Tibial nerve (tissue), 4 donors: ENCODE measurements around the gene DCDC2C. TPM values are rescaled to one million over a fixed set of nuclear protein-coding genes. Genes with fewer than 3 reads are reported as not detected.

Experiments used
- DNase-seq, 2 donors: peaks; one replicate each; pipeline ENCODE4 v3.0.0-alpha.2; 2019; ENCODE audit warnings: low spot score in 2 of 2
- H3K27ac ChIP-seq, 4 donors: fragments of 200-600 bp; sonication (generic) in 3 of 4; one replicate each; pipeline ENCODE4 v1.5.1; 2017 to 2019; ENCODE audit warnings: mild to moderate bottlenecking in 1 of 4
- H3K27me3 ChIP-seq, 2 donors: fragments of 200-600 bp; sonication (generic) in 1 of 2; one replicate each; pipeline versions ENCODE4 v1.5.1 to v1.6.0; 2017 to 2019
- H3K36me3 ChIP-seq, 3 donors: fragments of 200-600 bp; sonication (generic); one replicate each; pipeline ENCODE4 v1.5.1; 2018 to 2019
- H3K4me1 ChIP-seq, 4 donors: fragments of 200-600 bp; sonication (generic) in 3 of 4; one replicate each; pipeline ENCODE4 v1.5.1; 2017 to 2019
- H3K4me3 ChIP-seq, 4 donors: fragments of 200-600 bp; sonication (generic) in 3 of 4; one replicate each; pipeline ENCODE4 v1.5.1; 2017 to 2019; ENCODE audit warnings: mild to moderate bottlenecking in 1 of 4, moderate library complexity in 1 of 4
- H3K9me3 ChIP-seq, 4 donors: fragments of 200-600 bp; sonication (generic) in 3 of 4; one replicate each; pipeline ENCODE4 v1.5.1; 2017 to 2019
- CTCF ChIP-seq, 5 experiments: fragments of 200-600 bp in 3 of 5; fragments of 450-650 bp in 2 of 5; sonication (generic) in 3 of 5; IDR thresholded peaks; one replicate each; pipeline ENCODE4 v1.5.1; 2016 to 2019; ENCODE audit warnings: antibody characterized with exemption in 5 of 5, mild to moderate bottlenecking in 3 of 5, moderate library complexity in 2 of 5
- EP300 ChIP-seq, 2 donors: sonication (generic); formaldehyde crosslinking; IDR thresholded peaks; one replicate each; pipeline ENCODE4 v1.6.1; 2017; ENCODE audit warnings: antibody characterized with exemption in 2 of 2, mild to moderate bottlenecking in 1 of 2
- POLR2A ChIP-seq, 2 donors: fragments of 450-650 bp; IDR thresholded peaks; one replicate each; pipeline ENCODE4 v1.6.1; 2017; ENCODE audit warnings: antibody characterized with exemption in 2 of 2, mild to moderate bottlenecking in 2 of 2, moderate library complexity in 2 of 2
- WGBS, 2 donors: methylation state at CpG; one replicate each; pipeline ENCODE4 v1.1.5; 2018; 5-methylcytosine and 5-hydroxymethylcytosine counted together
- total RNA-seq, 4 donors: library from RNA; depleted of rRNA; stranded (reverse); fragments of >200 nt; gene quantifications; one replicate each; pipeline ENCODE4 v1.1.0, GENCODE V29; 2016

Gene DCDC2C
- 10 to 100 TPM in 1 of 4 donors, 1 to 10 TPM in 3; 2.9 to 22.3 (median 5.6) TPM for total RNA-seq

- TF ChIP-seq POLR2A (IDR thresholded peaks at IDR 0.05), result no peak
- no peak for TF ChIP-seq EP300 (IDR thresholded peaks at IDR 0.05)
- no peak for TF ChIP-seq CTCF (IDR thresholded peaks at IDR 0.05)
- 18 to 21% methylated on average over 30 to 32 of the region's 60 CpGs for WGBS, 2 donors
- Histone ChIP-seq H3K27ac (peak within 1 kb of the TSS; percentile 35 to 70 (median 56)), H3K4me1 (peaks cover 0 to 31% (median 6%) of the 10 kb centered on the region in 4 donors), H3K36me3 (no peaks in the 10 kb centered on the region), H3K27me3 (peaks cover 0 to 32% of the 10 kb centered on the region in 2 donors), H3K9me3 (no peaks in the 10 kb centered on the region), H3K4me3 (peak within 1 kb of the TSS; percentile 22 to 47 (median 26))
- DNase-seq, result no peak
Observed at GRCh38 chr2:3703236-3703756, at the start of gene DCDC2C. DCDC2C (plus strand) TSS chr2:3703575; CDS start chr2:3703752, 177 bp downstream.

- no peak overlapping the region for H3K4me3 ChIP-seq
- H3K27ac ChIP-seq, result no peak overlapping the region
- WGBS, 2 donors, result 96 to 98% methylated on average over 10 of the region's 10 CpGs
- peaks cover 0 to 31% (median 9%) of the 10 kb centered on the region in 4 donors for H3K4me1 ChIP-seq
- no peaks in the 10 kb centered on the region for H3K9me3 ChIP-seq
- no peak for TF ChIP-seq EP300 (IDR thresholded peaks at IDR 0.05)
- TF ChIP-seq CTCF (IDR thresholded peaks at IDR 0.05), result no peak
- no peak for TF ChIP-seq POLR2A (IDR thresholded peaks at IDR 0.05)
- H3K27me3 ChIP-seq, result no peaks in the 10 kb centered on the region
- no peaks in the 10 kb centered on the region for H3K36me3 ChIP-seq
- no peak for DNase-seq
Observed at GRCh38 chr2:3654011-3654410, 49.4 kb upstream of the DCDC2C start.

- WGBS, 2 donors, result 76 to 83% methylated on average over 15 to 21 of the region's 21 CpGs
- peaks cover 0 to 36% (median 9%) of the 10 kb centered on the region in 4 donors for H3K4me1 ChIP-seq
- TF ChIP-seq EP300 (IDR thresholded peaks at IDR 0.05) (no peak), POLR2A (IDR thresholded peaks at IDR 0.05) (no peak)
- no peak for DNase-seq
- no peaks in the 10 kb centered on the region for H3K36me3 ChIP-seq
- no peaks in the 10 kb centered on the region for H3K27me3 ChIP-seq
- no peak overlapping the region for H3K4me3 ChIP-seq
- no peaks in the 10 kb centered on the region for H3K9me3 ChIP-seq
- H3K27ac ChIP-seq, result no peak overlapping the region
Observed at GRCh38 chr2:3654531-3655225, 48.7 kb upstream of the DCDC2C start.

- H3K4me3 ChIP-seq, result no peak overlapping the region
Observed at GRCh38 chr2:3655871-3656761, 47.3 kb upstream of the DCDC2C start.

More at GRCh38 chr2:3655871-3656761, 47.3 kb upstream of the DCDC2C start:
- Histone ChIP-seq H3K4me1 (peaks cover 0 to 32% (median 9%) of the 10 kb centered on the region in 4 donors), H3K27ac (peak overlapping the region in 1 of 4 donors; percentile 5), H3K9me3 (no peaks in the 10 kb centered on the region), H3K36me3 (no peaks in the 10 kb centered on the region), H3K27me3 (no peaks in the 10 kb centered on the region)
- 71 to 78% methylated on average over 25 of the region's 28 CpGs for WGBS, 2 donors
- TF ChIP-seq EP300 (IDR thresholded peaks at IDR 0.05) (no peak), POLR2A (IDR thresholded peaks at IDR 0.05) (no peak), CTCF (IDR thresholded peaks at IDR 0.05) (no peak)
- no peak for DNase-seq
